Activated CD8-positive, alpha-beta T cell treated with anti-CD3 and anti-CD28 coated beads for 36 hours (primary cell): ENCODE results near the gene DDX42. TPM values are rescaled to one million over a fixed set of nuclear protein-coding genes. Genes with fewer than 3 reads are reported as not detected.
"Not testable (repeated sequence)": the region's sequence is repeated elsewhere in the genome, so short reads cannot be mapped to it uniquely, and the experiment has no call there.

ENCODE experiments used
- ATAC-seq: fragments of 200-7000 bp; cut with Tn5 transposase; one replicate; pipeline ENCODE4 v1.10.0; 2021; ENCODE audit warnings: mild to moderate bottlenecking, moderate library complexity
- CTCF ChIA-PET: fragments of 350-600 bp; sonication (Branson Sonifier 250); formaldehyde crosslinking; loops from one replicate; lab custom pipeline; 2021; ENCODE audit warnings: antibody characterized with exemption; lab: Charles Lee
- POLR2A ChIA-PET: fragments of 350-600 bp; sonication (Branson Sonifier 250); formaldehyde crosslinking; loops from one replicate; lab custom pipeline; 2021; ENCODE audit warnings: antibody characterized with exemption; lab: Charles Lee
- DNase-seq: peaks from one replicate; pipeline ENCODE4 v3.0.0-alpha.2; 2020
- H3K27ac Mint-ChIP-seq: one replicate; pipeline ENCODE4 v1.8.0; 2021; ENCODE audit warnings: mild to moderate bottlenecking, mixed read lengths
- H3K27me3 Mint-ChIP-seq: one replicate; pipeline ENCODE4 v1.8.0; 2021; ENCODE audit warnings: mixed read lengths
- H3K36me3 Mint-ChIP-seq: one replicate; pipeline ENCODE4 v1.8.0; 2021; ENCODE audit warnings: low read depth, mixed read lengths
- H3K4me1 Mint-ChIP-seq: one replicate; pipeline ENCODE4 v1.8.0; 2021; ENCODE audit warnings: low read depth, mixed read lengths
- H3K4me3 Mint-ChIP-seq: one replicate; pipeline ENCODE4 v1.8.0; 2021; ENCODE audit warnings: mild to moderate bottlenecking, moderate library complexity, mixed read lengths
- H3K9me3 Mint-ChIP-seq: one replicate; pipeline ENCODE4 v1.8.0; 2021; ENCODE audit warnings: mixed read lengths
- CTCF ChIP-seq: fragments of 200-600 bp; IDR thresholded peaks from one replicate; pipeline ENCODE4 v1.8.0; 2022; ENCODE audit warnings: antibody characterized with exemption, mild to moderate bottlenecking
- intact Hi-C: fragments of 100-400 bp; cut with micrococcal nuclease; formaldehyde crosslinking; loops from one replicate; pipeline ENCODE4 v1.10.0; 2022
- total RNA-seq, 2 experiments: library from RNA; stranded (reverse); gene quantifications; one replicate each; pipeline ENCODE4 v1.2.3, GENCODE V29; 2021

DDX42 gene
- total RNA-seq, 2 experiments from 2014 or later: 91.9 to 96.0 TPM

GRCh38 chr17:63841350-63842172 is 67.6 kb downstream of the DDX42 start:
- peaks cover 7% of the 10 kb centered on the region for H3K36me3 Mint-ChIP-seq
- CTCF ChIA-PET: interaction anchor here (1.1 to 4.4 kb wide), 5 partner anchors 9 to 175 kb away, joined by 3 to 22 read pairs (median 4); partner anchors contain the start of genes CCDC47, DDX42 and FTSJ3
- ATAC-seq (no peak), DNase-seq (peak; percentile 27)
- H3K9me3 Mint-ChIP-seq: no peaks in the 10 kb centered on the region
- peak overlapping the region; percentile 98 for H3K4me3 Mint-ChIP-seq
- H3K27ac Mint-ChIP-seq: peak overlapping the region; percentile 94
- no peak for TF ChIP-seq CTCF
- intact Hi-C loops: no loop called here
- H3K4me1 Mint-ChIP-seq: peaks cover 22% of the 10 kb centered on the region
- POLR2A ChIA-PET: interaction anchor here (0.8 to 7.8 kb wide), 6 partner anchors 13 to 141 kb away, joined by 3 to 188 read pairs (median 8); partner anchors contain the start of genes CCDC47, DDX42, FTSJ3 and LIMD2
- H3K27me3 Mint-ChIP-seq: no peaks in the 10 kb centered on the region

GRCh38 chr17:63842173-63842539 is 68.2 kb downstream of the DDX42 start:
- H3K4me1 Mint-ChIP-seq: peaks cover 22% of the 10 kb centered on the region
- H3K4me3 Mint-ChIP-seq: peak overlapping the region; percentile 98
- TF ChIP-seq CTCF: no peak
- intact Hi-C loops: no loop called here
- DNase-seq (peak; percentile 59), ATAC-seq (peak; percentile 18)
- CTCF ChIA-PET: interaction anchor here (1.1 to 4.4 kb wide), 4 partner anchors 9 to 175 kb away, joined by 3 to 22 read pairs (median 4); partner anchors contain the start of gene FTSJ3
- peaks cover 6% of the 10 kb centered on the region for H3K36me3 Mint-ChIP-seq
- no peaks in the 10 kb centered on the region for H3K9me3 Mint-ChIP-seq
- POLR2A ChIA-PET: interaction anchor here (0.8 to 7.8 kb wide), 5 partner anchors 13 to 142 kb away, joined by 4 to 188 read pairs (median 12); partner anchors contain the start of genes CCDC47, DDX42, FTSJ3 and LIMD2
- H3K27me3 Mint-ChIP-seq: no peaks in the 10 kb centered on the region
- H3K27ac Mint-ChIP-seq: peak overlapping the region; percentile 94

GRCh38 chr17:63842540-63843386 is 68.8 kb downstream of the DDX42 start, which contains the start of gene SMARCD2:
SMARCD2 (minus strand) TSS chr17:63842685; CDS start chr17:63842674, 11 bp downstream.
- ATAC-seq (peak; percentile 92), DNase-seq (peak; percentile 99)
- Mint-ChIP-seq H3K9me3 (peaks cover 1% of the 10 kb centered on the region), H3K4me1 (peaks cover 23% of the 10 kb centered on the region), H3K27me3 (no peaks in the 10 kb centered on the region), H3K4me3 (peak within 1 kb of the TSS; percentile 98), H3K27ac (peak within 1 kb of the TSS; percentile 95), H3K36me3 (peaks cover 7% of the 10 kb centered on the region)
- POLR2A ChIA-PET: interaction anchor here (1.0 to 7.8 kb wide), 5 partner anchors 14 to 304 kb away, joined by 3 to 188 read pairs (median 4); partner anchors contain the start of genes DDX42, FTSJ3 and PSMC5
- intact Hi-C loops: no loop called here
- no peak for TF ChIP-seq CTCF
- CTCF ChIA-PET: interaction anchor here (0.8 to 3.3 kb wide), 10 partner anchors 9 to 104 kb away, joined by 3 to 15 read pairs (median 3); partner anchors contain the start of genes FTSJ3 and PSMC5

GRCh38 chr17:63843387-63843888 is 69.5 kb downstream of the DDX42 start:
- CTCF ChIA-PET: interaction anchor here (0.6 to 3.3 kb wide), 11 partner anchors 9 to 103 kb away, joined by 3 to 15 read pairs (median 3); partner anchors contain the start of genes FTSJ3 and PSMC5
- H3K36me3 Mint-ChIP-seq: peaks cover 13% of the 10 kb centered on the region

More at GRCh38 chr17:63843387-63843888, 69.5 kb downstream of the DDX42 start:
- intact Hi-C loops, H3K27me3 Mint-ChIP-seq, ATAC-seq, H3K9me3 Mint-ChIP-seq: not testable (repeated sequence)
- DNase-seq: peak; percentile 49
- H3K4me1 Mint-ChIP-seq: peaks cover 30% of the 10 kb centered on the region
- H3K4me3 Mint-ChIP-seq: peak overlapping the region; percentile 98
- POLR2A ChIA-PET: interaction anchor here (0.7 to 7.8 kb wide), 8 partner anchors 13 to 494 kb away, joined by 3 to 188 read pairs (median 4); partner anchors contain the start of genes DDX42, FTSJ3 and PSMC5
- H3K27ac Mint-ChIP-seq: peak overlapping the region; percentile 95
